ENCODE data around the gene NUDT3. TPM values are rescaled to one million over a fixed set of nuclear protein-coding genes. Genes with fewer than 3 reads are reported as not detected.

The NUDT3 gene
- total RNA-seq: 16.9 and 24.4 TPM in 2 replicates

DNA sequence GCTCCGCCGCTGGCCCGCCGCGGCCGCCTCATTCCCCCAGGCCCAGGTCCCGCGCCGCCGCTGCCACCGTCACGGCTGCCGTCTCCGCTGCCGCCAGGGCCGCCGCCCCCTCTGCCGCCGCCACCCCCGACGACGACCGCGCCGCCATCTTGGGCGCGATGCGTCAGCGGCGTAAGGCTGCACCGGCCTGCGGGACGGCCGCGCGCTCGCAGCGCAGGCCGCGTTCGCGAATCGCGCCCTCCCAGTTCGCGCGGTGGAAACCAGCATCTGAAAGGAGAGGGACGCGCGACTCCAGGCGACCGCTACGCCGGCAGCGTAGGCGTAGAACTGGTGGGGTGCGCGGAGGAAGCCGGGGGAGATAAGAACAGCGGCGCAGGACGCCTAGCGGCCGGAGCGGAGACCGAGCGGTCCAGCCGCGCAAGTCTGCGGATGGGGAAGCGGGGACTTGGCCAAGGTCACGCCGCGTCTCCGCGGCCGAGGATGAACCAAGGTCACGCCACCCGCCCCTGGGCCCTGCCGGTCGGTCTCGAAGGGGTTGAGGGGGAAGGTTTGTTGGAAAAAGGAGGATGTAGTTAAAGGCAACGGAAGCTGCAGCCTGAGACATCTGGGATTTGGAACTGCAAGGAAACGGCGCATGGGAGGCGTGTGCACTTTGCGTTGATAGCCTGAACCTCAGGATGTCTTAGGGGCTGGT is at the start of gene NUDT3:
Gene NUDT3, minus strand, starts transcription at position 173 of the 694 bp plus-strand sequence. CDS start 307 bp downstream, outside the sequence.

DNA sequence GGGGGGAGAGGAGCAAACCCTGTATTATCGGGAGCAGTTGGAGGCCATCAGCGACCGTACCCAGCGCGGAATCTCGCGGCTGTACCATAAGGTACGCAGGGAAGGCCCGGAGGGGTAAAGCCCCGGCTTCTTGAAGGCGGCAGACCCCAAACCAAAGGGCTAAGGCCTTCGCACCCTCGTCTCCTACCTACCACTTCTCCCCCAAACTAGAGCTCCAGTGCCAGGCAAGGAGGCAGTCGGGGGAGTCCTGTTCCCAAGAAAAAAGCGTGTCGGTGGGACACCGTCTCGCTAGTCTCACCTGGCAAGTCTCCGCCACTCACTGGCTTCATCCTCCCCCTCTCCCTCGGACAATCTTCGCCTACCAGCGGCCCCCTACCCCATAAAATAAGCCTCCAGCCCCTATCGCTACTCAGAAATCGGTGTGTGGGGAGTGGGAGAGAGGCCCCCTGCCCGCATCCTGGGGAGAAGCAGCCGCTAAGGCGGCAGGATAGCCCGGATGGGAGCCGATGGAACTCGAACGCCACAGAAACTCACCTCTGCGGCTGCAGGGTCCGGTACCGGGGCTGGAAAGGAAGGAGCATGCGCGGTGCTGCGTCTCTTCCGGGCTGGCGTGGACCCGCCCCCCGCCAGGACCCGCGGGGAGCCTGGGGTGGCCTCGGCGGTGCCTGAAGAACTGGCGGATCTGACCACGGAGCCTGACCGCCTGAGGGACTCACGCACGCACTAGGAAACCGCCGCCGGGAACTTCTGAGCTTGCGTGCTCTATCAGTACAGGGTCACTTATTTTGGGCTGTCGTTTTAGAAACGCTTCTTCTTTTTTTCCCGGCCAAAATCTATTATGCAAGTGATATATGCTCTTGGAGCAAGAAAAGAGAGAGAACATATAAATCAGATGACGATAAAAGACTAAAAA is 33.3 kb upstream of the NUDT3 start, which contains the start of gene RPS10:
Gene RPS10, minus strand, starts transcription at position 572 of the 913 bp plus-strand sequence. CDS start 848 bp downstream, outside the sequence.

DNA sequence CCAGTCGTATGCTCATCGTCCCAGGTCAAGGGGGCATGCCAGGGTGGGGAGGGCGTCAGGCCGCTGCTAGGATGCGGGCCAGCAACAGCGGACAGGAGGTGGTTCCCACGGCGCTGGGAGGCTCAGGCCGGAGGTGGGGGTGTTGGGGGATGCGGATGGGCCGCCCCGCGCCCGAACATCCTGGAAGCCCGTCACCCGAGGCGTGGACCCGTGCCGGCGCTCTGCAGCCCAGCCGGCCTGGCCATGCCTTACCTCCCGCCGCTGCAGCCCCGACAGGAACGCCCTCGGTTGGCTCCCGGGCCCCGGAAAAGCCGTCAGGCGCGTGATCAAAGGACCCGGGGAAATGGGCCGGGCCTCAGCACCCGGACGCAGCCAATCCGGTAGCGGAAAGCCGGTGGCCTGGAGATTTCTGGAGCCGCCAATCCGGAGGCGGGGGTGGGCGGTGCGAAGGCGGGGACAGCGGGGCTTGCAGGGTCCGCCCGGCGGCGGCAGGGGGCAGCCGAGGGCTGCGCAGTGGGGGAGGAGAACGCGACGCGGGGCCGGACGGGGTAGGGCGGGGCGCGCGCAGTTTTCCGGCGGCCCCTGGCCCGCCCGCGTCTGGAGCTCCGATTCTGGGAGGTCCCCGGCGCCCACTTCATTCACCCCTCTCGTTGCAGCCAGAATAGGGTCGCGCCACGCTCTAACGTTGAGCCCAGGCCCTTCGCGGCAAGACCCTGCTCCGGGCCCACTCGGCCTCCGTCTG is 143.6 kb downstream of the NUDT3 start, which contains the start of gene SMIM29:
Gene SMIM29, minus strand, starts transcription at position 280 of the 742 bp plus-strand sequence. CDS start 1,215 bp downstream, outside the sequence.

DNA sequence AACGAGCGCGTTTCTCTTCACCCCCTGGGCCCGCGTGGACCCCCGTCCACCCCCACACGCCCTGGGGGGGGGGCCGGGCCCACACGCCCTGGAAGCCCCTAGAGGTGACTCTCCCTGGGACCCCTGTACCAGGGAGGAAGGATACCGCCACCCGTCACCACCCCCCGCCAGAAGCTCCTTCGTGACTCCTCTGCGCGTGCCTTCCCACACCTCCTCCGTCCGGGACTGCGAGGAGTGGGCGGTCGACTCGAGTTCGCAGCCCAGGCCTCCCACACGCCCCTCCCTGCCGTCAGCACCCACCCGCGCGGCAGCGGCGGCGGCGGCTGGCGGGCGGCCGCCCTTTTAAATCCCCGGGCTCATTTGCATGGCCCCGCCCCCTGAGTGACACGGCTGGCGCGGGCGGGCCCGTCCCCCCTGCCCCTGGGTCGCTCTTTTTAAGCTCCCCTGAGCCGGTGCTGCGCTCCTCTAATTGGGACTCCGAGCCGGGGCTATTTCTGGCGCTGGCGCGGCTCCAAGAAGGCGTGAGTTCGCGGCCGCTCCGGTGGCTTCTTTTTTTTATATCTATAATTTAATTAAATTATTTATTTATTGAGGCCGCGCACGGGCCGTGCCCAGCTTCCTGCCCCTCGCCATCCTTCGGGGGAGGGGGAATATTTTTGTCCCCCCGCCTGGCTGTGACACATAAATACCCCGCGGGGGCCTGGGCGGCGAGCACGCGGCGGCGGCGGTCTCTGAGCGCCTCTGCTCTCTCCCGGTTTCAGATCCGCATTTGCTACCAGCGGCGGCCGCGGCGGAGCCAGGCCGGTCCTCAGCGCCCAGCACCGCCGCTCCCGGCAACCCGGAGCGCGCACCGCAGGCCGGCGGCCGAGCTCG is 155.8 kb downstream of the NUDT3 start, which contains the start of gene HMGA1:
Gene HMGA1, plus strand, starts transcription at position 431 of the 873 bp plus-strand sequence. CDS start 3,908 bp downstream, outside the sequence.

Other genes with a start within 250 kb of the NUDT3 start
- under 0.01 TPM in 1 of 2 replicates, not detected in the other for gene GRM4, start 246.6 kb downstream of the NUDT3 start, total RNA-seq
- gene HMGA1, start 155.8 kb downstream of the NUDT3 start, total RNA-seq: 310 and 349 TPM in 2 replicates
- gene SMIM29, start 143.7 kb downstream of the NUDT3 start, total RNA-seq: 36.9 and 39.7 TPM in 2 replicates
- 1,843 and 2,692 TPM in 2 replicates for gene RPS10, start 33.4 kb upstream of the NUDT3 start, total RNA-seq
- 0.15 TPM in 1 of 2 replicates, not detected in the other for gene PACSIN1, start 73.4 kb upstream of the NUDT3 start, total RNA-seq
- gene SPDEF, start 163.7 kb upstream of the NUDT3 start, total RNA-seq: 0.15 TPM in 1 of 2 replicates, not detected in the other